HG02623 (cell line): ENCODE data around the gene KLHL42.

Experiments
- ATAC-seq: cut with Tn5 transposase; IDR thresholded peaks from one replicate; pipeline ENCODE4 v1.9.1; 2021; ENCODE audit warnings: moderate library complexity; ENCODE audit not compliant: unreplicated experiment

The KLHL42 gene

DNA sequence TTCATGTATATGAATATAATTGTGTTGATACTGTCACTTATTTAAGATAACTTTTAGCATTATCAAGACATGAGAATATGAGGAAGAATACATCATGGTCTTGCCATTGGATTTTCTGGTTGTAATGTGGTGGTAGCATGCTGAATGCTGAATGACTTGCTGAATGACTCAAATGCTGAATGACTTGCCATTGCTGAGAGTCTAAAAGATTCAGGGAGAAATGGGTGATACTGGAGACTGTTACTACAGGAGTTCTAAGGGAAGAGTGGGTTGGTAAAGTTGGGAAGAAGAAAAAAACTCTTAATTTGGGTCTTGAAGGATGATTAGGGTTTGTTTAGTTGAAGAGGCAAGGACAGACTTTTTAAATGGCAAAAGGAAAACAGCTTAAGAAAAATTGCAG, 72.1 kb downstream of the KLHL42 start:
- ATAC-seq, result no peak
